GM19193 (cell line): ENCODE data around the gene LSS.

Source experiments
- POLR2A ChIP-seq: IDR thresholded peaks from 4 replicates; pipeline ENCODE4 v1.6.1; 2011; ENCODE audit not compliant: insufficient read depth, insufficient read length; ENCODE audit errors: extremely low read depth

The LSS gene

DNA sequence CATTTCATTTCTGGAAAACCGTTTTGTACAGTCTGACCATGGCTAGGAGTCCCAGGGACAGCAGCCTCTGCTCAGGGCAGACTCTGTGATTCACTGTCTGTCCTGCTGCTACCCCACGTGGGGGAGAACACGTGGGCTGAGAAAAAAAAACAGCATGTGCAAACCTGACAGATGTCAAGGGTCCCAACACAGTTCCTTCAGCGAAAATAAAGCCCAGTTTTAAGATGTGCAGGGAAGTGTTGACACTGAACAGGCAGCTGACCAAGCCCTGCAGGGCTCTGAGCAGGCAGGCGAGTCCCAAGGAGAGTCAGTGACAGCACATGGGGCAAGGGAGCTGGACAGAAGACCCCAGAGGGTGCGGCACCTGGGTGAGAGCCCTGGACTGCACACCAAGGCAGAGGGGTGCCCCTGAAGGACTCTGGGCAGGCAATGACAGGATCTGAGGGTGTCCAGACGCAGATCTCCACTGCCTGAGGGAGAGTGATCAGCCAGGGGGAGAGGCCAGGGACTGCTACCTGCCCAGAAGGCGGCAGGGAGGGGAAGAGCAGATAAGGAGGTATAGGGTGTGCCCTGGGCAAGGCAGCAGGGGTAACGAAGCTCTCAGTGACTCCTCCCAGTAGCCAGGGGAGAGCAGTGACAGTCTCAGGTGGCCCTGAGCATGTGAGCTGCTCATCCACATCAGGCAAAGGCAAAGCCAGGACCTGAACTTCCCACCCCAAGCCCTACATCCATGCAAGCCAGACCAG is 39.2 kb downstream of the LSS start:
- no peak for TF ChIP-seq POLR2A

DNA sequence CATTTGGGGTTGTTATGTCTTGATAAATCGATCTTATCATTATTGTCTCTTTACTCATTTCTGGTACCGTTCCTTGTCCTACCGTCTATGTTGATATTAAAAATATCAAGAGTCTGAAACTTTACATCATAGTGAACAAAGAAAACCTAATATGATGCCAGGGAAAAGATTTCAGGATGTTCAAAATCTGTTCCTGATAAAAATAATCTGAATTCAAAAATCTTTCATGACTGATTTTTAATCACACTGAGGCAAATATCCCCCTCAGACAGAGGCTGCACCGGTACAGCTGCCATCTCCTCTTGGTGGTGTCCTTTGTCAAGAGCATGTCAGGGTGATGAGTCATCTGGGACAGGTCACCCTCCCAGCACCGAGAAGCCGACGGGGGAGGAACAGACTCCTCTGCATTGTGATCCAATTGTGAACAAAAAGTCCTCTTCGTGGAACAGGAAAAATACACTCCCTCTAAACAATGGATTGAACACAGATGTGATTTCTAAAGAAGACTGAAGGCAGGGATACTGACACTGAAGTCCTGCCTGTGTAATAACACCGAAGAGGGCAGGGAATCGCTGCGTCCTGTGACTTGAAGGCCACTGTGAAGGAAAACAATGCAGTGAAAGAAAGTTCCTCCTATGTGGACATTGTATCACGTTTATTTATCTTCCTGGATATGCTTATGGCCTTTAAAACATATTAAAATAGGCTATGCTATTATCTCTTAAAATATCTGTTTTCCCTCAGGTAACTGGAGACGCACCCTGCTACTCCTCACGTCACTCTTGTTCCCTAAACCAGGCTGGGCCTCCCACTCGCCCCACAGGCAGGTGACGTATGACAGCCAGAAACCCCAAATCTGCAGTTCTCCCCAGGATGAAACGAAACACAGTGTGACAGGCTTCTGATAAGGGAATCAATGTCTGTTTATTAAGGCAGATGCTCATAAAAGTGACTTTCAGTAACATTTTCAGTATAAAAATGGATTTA is 40.1 kb downstream of the LSS start:
- no peak for TF ChIP-seq POLR2A

DNA sequence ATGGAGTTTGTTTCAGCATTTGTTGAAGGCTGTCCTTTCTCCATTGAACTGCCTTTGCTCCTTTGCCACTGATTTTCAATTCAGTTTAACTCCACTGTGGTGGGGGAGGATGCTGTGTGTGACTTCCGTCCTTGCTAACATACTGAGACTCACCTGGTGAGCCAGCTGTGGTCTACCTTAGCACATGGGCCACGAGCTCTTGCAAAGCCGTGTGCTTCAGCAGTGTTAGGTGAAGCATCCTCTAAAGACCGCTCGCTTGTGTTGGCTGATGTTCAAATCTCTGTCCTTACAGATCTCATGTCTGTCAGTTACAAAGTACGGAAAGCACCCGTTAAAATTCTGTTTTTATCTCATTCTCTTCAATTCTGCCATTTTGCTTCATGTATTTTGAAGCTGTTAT is 40.8 kb downstream of the LSS start:
- no peak for TF ChIP-seq POLR2A

- no peak for TF ChIP-seq POLR2A
These were observed 41.3 kb downstream of the LSS start for GRCh38 chr21:46187261-46187660.

- TF ChIP-seq POLR2A, result no peak
These were observed 42.9 kb downstream of the LSS start for GRCh38 chr21:46185716-46186115.

- TF ChIP-seq POLR2A, result no peak
These were observed 43.7 kb downstream of the LSS start for GRCh38 chr21:46184625-46185555.

GRCh38 chr21:46183910-46184624 is 44.5 kb downstream of the LSS start, which contains the start of gene SPATC1L:
TSS of gene SPATC1L (minus strand) at chr21:46184459. CDS start at chr21:46182816, 1,643 bp downstream.
- no peak for TF ChIP-seq POLR2A

DNA sequence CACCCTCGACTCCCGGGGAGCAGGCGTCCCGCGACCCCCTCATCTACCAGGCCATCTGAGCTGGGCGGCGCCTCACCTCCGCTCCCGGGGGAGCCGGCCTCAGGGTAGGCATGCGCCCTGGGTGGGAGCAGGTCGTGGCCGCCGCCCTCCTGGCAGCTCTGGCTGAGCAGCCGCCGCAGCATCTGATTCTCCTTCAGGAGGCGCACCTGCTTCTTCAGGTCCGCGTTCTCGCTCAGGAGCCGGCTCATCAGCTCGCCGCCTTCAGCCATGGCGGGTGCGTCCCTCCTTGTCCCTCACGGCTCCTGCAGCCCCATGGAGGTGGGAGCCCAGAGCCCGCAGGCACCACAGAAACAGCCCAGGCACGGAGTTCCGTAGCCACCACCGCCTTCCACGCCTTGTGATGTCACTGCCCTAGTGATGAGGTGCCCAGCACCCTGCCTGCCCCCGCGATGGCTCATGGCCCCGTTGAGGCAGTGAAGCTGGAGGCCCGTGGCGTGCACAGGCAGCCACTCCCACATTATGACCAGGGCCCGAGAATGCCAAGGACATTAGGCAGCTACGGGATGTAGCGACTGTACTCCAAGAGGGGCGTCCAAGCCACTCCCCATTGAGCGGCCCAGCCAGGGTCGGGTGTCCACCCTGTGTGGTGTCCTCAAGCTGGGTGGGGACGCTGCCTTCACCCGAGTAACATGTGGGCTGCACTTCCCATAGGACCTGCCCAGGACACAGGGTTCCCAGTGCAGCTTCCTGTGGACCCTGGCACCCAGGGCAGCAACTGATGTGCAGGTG is 45.8 kb downstream of the LSS start:
- TF ChIP-seq POLR2A, result no peak

DNA sequence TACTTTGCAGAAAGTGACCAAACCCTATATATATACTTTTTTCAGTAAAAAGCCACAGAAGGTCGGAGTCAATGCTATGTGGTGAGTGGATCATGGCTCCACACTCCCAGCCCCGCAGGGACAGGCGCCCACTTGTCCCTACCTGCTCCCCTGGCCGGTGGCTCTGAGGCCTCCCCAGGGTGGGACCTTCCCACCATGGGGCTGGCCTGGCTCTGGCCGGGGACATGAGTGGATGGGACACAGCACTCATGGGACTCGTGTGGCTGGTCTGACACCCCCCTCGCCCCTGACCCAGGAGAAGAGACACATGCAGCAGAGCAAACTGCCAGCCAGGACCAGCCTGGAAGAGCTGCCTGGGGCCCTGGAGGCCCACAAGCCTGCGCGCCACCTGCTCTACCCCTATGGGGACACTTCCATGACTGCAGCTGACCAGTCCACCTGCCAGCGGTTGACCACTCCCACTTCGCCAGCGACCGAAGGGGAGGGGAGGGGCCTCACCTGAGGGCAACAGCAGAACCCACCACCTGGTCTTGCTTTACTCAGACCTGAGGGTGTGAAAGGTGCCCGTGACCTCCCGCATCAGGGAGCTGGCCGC is 46.5 kb downstream of the LSS start:
- no peak for TF ChIP-seq POLR2A

DNA sequence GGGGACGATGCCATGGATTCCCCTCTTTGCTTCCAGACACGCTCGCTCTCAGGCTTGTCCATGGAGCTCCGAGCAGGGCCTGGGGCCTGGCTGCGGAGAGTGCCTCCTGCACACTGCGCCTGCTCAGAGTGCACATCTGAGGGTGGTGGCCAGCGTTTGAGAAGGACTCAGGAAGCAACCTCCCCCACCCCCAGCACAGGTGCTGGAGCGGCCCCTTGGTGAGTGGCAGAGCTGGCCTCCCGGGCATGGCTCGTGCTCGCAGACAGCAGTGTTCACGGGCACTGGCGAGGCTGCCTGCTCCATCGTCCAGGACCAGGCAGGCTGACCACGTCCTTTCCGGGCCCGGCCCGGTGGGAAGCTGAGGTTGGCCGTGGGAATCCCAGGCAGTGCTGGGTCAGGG is 47.1 kb downstream of the LSS start:
- TF ChIP-seq POLR2A, result no peak

DNA sequence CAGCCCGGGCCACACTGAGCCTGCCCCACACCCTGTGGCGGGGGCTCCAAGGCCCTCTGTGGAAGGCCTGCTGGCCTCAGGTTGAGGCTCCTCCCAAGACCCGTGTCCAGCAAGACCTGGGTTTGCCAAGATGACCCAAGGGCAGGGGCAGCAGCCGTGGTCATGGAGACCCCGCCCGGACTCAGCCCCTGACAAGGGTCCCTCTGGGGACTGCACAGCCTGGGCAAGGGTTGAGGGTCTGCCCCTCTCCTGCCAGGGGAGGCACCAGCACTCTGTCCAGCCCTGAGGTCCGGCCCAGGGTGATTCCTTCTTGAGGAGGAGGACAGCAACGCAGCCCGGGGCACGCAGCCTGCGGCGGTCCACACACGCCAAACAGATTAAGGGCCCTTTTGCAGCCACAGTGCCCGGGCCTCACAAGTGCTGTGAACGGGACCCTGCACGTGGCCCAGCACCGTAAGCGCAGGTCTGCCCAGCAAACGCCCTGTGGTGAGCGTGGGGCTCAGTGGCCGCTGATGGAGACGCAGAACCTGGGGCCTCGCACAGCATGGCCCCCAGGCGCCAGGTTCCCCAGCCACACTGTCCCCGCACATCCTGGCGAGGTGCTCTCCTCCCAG is 47.7 kb downstream of the LSS start:
- no peak for TF ChIP-seq POLR2A

DNA sequence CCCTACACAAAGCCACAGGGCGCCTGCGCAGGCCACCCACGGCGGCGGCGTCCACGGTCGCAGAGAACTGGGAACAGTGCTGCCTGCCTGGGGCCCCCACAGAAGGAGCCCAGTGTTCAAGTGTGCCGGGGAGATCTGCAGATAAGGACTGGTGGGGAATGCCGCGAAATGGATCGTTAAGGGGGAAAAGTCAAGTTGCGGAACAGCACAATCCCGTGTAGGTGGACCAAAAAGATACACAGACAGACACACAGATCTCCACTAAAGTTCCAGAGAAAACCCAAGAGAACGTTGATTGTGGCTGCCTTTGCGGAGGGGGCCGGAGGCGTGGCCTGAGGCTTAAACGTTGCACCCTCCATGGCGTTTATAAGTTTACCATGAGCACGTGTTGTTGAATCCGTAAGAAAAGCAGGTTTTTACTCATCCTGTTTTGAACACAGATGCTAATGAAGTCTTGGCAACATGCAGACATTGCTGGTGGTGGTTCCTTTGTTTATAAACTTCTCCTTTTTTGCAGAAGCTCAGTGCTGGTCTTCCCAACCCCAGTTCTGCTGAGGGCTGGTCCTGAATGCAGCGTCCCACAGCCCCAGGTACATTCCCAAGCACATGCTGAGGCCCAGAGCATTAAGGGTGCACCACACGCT is 48.4 kb downstream of the LSS start:
- TF ChIP-seq POLR2A, result no peak
